HEK293 (cell line): ENCODE data around the gene ZNF521.

Source experiments
- CTCF ChIA-PET: fragments of 350-600 bp; formaldehyde crosslinking; extraction: SDS; loops from one replicate; lab custom pipeline; 2021; ENCODE audit warnings: antibody characterized with exemption; lab: Yijun Ruan, JAX
- POLR2A ChIA-PET: fragments of 300-600 bp; formaldehyde crosslinking; extraction: SDS; loops from one replicate; lab custom pipeline; 2020; ENCODE audit warnings: antibody characterized with exemption, inconsistent platforms; lab: Yijun Ruan, JAX
- H3K27ac ChIP-seq: fragments of 200-500 bp; sonication (Bioruptor generic); 2 replicates; pipeline ENCODE4 v1.5.1; 2014; ENCODE audit warnings: low read depth, low read length, control low read depth, inconsistent platforms; ENCODE audit errors: extremely low read depth
- H3K36me3 ChIP-seq, 2 experiments: fragments of 200-500 bp in 1 of 2; sonication (Bioruptor generic) in 1 of 2; 1 replicate in 1 of 2; 2 replicates in 1 of 2; pipeline ENCODE4 v1.5.1; 2014 to 2017; ENCODE audit warnings: inconsistent platforms in 2 of 2, low read length in 2 of 2; ENCODE audit not compliant: control insufficient read depth in 2 of 2, insufficient read depth in 1 of 2
- H3K4me1 ChIP-seq: fragments of 200-500 bp; sonication (Bioruptor generic); 2 replicates; pipeline ENCODE4 v1.5.1; 2014; ENCODE audit warnings: mild to moderate bottlenecking, low read length, inconsistent platforms; ENCODE audit not compliant: control insufficient read depth, insufficient read depth
- H3K4me3 ChIP-seq: 2 replicates; pipeline ENCODE4 v1.5.1; 2011; ENCODE audit warnings: low read depth, mild to moderate bottlenecking, control low read depth, low read length, moderate library complexity
- H3K9me3 ChIP-seq: fragments of 200-500 bp; sonication (Bioruptor generic); 2 replicates; pipeline ENCODE4 v1.5.1; 2014; ENCODE audit warnings: low read depth, low read length, inconsistent platforms; ENCODE audit not compliant: control insufficient read depth, insufficient read depth
- BCL11B ChIP-seq: fragments of 450-650 bp; formaldehyde crosslinking; IDR thresholded peaks from 2 replicates; pipeline ENCODE4 v1.5.1; 2016; ENCODE audit warnings: low read depth, missing biosample characterization, missing genetic modification characterization
- GLI2 ChIP-seq: fragments of 450-650 bp; formaldehyde crosslinking; IDR thresholded peaks from 2 replicates; pipeline ENCODE4; 2017; ENCODE audit warnings: missing biosample characterization, missing genetic modification characterization, low read depth, borderline replicate concordance
- GLIS2 ChIP-seq: fragments of 450-650 bp; formaldehyde crosslinking; IDR thresholded peaks from 2 replicates; pipeline ENCODE4 v1.5.1; 2016; ENCODE audit warnings: missing biosample characterization, missing genetic modification characterization
- HIC1 ChIP-seq: fragments of 450-650 bp; formaldehyde crosslinking; IDR thresholded peaks from 2 replicates; pipeline ENCODE4 v1.5.1; 2016; ENCODE audit warnings: missing biosample characterization, missing genetic modification characterization
- INSM2 ChIP-seq: fragments of 450-650 bp; formaldehyde crosslinking; IDR thresholded peaks from 2 replicates; pipeline ENCODE4 v1.5.1; 2016; ENCODE audit warnings: missing biosample characterization, missing genetic modification characterization
- KLF17 ChIP-seq: fragments of 450-650 bp; formaldehyde crosslinking; IDR thresholded peaks from 2 replicates; pipeline ENCODE4 v1.5.1; 2016; ENCODE audit warnings: missing biosample characterization, missing genetic modification characterization
- KLF9 ChIP-seq: fragments of 450-650 bp; formaldehyde crosslinking; IDR thresholded peaks from 2 replicates; pipeline ENCODE4 v1.5.1; 2016; ENCODE audit warnings: missing biosample characterization, missing genetic modification characterization, low read depth
- OSR2 ChIP-seq: fragments of 450-650 bp; formaldehyde crosslinking; IDR thresholded peaks from 2 replicates; pipeline ENCODE4 v1.5.1; 2016; ENCODE audit warnings: missing biosample characterization, missing genetic modification characterization
- SETDB1 ChIP-seq: IDR thresholded peaks from one replicate; pipeline ENCODE4 v1.6.1; 2017; ENCODE audit warnings: mild to moderate bottlenecking, low read length, moderate library complexity, mixed read lengths; ENCODE audit not compliant: insufficient read length
- YY1 ChIP-seq: fragments of 450-650 bp; formaldehyde crosslinking; IDR thresholded peaks from 2 replicates; pipeline ENCODE4 v1.5.1; 2018; ENCODE audit warnings: missing biosample characterization, missing genetic modification characterization
- ZBTB21 ChIP-seq: fragments of 450-650 bp; formaldehyde crosslinking; IDR thresholded peaks from 2 replicates; pipeline ENCODE4 v1.5.1; 2017; ENCODE audit warnings: missing biosample characterization, missing genetic modification characterization
- ZBTB26 ChIP-seq: fragments of 450-650 bp; formaldehyde crosslinking; optimal IDR thresholded peaks from 2 replicates; pipeline ENCODE3; 2016; ENCODE audit warnings: missing biosample characterization, mild to moderate bottlenecking, missing genetic modification characterization
- ZFP41 ChIP-seq: fragments of 450-650 bp; formaldehyde crosslinking; IDR thresholded peaks from 2 replicates; pipeline ENCODE4 v1.5.1; 2016; ENCODE audit warnings: missing biosample characterization, missing genetic modification characterization, borderline replicate concordance
- ZNF114 ChIP-seq: fragments of 450-650 bp; formaldehyde crosslinking; IDR thresholded peaks from 2 replicates; pipeline ENCODE4 v1.5.0; 2017; ENCODE audit warnings: missing biosample characterization, missing genetic modification characterization
- ZNF155 ChIP-seq: fragments of 450-650 bp; formaldehyde crosslinking; IDR thresholded peaks from 2 replicates; pipeline ENCODE4 v1.5.1; 2016; ENCODE audit warnings: missing biosample characterization, missing genetic modification characterization
- ZNF184 ChIP-seq: fragments of 450-650 bp; IDR thresholded peaks from 2 replicates; pipeline ENCODE4 v1.5.1; 2018; ENCODE audit warnings: missing biosample characterization, mild to moderate bottlenecking, missing genetic modification characterization
- ZNF266 ChIP-seq: fragments of 450-650 bp; formaldehyde crosslinking; IDR thresholded peaks from 2 replicates; pipeline ENCODE4 v1.5.1; 2016; ENCODE audit warnings: missing biosample characterization, missing genetic modification characterization, low read depth
- ZNF391 ChIP-seq: fragments of 450-650 bp; formaldehyde crosslinking; IDR thresholded peaks from 2 replicates; pipeline ENCODE4 v1.5.1; 2016; ENCODE audit warnings: low read depth, missing biosample characterization, missing genetic modification characterization, borderline replicate concordance
- ZNF404 ChIP-seq: fragments of 450-650 bp; formaldehyde crosslinking; IDR thresholded peaks from 2 replicates; pipeline ENCODE4 v1.5.1; 2017; ENCODE audit warnings: missing biosample characterization, missing genetic modification characterization
- ZNF473 ChIP-seq: fragments of 450-650 bp; formaldehyde crosslinking; IDR thresholded peaks from 2 replicates; pipeline ENCODE4 v1.5.1; 2017; ENCODE audit warnings: missing biosample characterization, missing genetic modification characterization
- ZNF530 ChIP-seq: fragments of 450-650 bp; formaldehyde crosslinking; IDR thresholded peaks from 2 replicates; pipeline ENCODE4 v1.5.1; 2016; ENCODE audit warnings: low read depth, missing biosample characterization, missing genetic modification characterization
- ZNF544 ChIP-seq: fragments of 450-650 bp; formaldehyde crosslinking; IDR thresholded peaks from 2 replicates; pipeline ENCODE4 v1.5.0; 2017; ENCODE audit warnings: missing biosample characterization, missing genetic modification characterization
- ZNF548 ChIP-seq: fragments of 450-650 bp; formaldehyde crosslinking; IDR thresholded peaks from 2 replicates; pipeline ENCODE4 v1.5.1; 2016; ENCODE audit warnings: missing biosample characterization, missing genetic modification characterization
- ZNF600 ChIP-seq: fragments of 450-650 bp; formaldehyde crosslinking; IDR thresholded peaks from 2 replicates; pipeline ENCODE4 v1.5.1; 2016; ENCODE audit warnings: missing biosample characterization, missing genetic modification characterization
- TF ChIP-seq, protein P1 (sequence below): fragments of 450-650 bp; formaldehyde crosslinking; IDR thresholded peaks from 2 replicates; pipeline ENCODE4 v1.5.1; 2016; ENCODE audit warnings: missing biosample characterization, missing genetic modification characterization
- TF ChIP-seq, protein P2 (sequence below): fragments of 450-650 bp; formaldehyde crosslinking; IDR thresholded peaks from 2 replicates; pipeline ENCODE4 v1.5.1; 2017; ENCODE audit warnings: missing biosample characterization, missing genetic modification characterization

The ZNF521 gene

GRCh38 chr18:25190472-25190871, 161.5 kb downstream of the ZNF521 start:
- Histone ChIP-seq H3K4me3 (no peak overlapping the region), H3K9me3 (no peaks in the 10 kb centered on the region), H3K4me1 (no peaks in the 10 kb centered on the region)
- TF ChIP-seq OSR2 (tag by site-specific recombination) (no peak), KLF17 (no peak), INSM2 (tag by site-specific recombination) (no peak), ZNF114 (no peak), ZNF184 (no peak), YY1 (tag by site-specific recombination) (no peak), ZNF548 (no peak), GLIS2 (tag by site-specific recombination) (no peak), ZBTB21 (tag by site-specific recombination) (no peak), ZNF391 (no peak), ZNF600 (tag by site-specific recombination) (no peak), KLF9 (no peak), BCL11B (tag by site-specific recombination) (no peak), ZNF473 (tag by site-specific recombination) (no peak), ZFP41 (no peak)
- TF ChIP-seq, protein P1, sequence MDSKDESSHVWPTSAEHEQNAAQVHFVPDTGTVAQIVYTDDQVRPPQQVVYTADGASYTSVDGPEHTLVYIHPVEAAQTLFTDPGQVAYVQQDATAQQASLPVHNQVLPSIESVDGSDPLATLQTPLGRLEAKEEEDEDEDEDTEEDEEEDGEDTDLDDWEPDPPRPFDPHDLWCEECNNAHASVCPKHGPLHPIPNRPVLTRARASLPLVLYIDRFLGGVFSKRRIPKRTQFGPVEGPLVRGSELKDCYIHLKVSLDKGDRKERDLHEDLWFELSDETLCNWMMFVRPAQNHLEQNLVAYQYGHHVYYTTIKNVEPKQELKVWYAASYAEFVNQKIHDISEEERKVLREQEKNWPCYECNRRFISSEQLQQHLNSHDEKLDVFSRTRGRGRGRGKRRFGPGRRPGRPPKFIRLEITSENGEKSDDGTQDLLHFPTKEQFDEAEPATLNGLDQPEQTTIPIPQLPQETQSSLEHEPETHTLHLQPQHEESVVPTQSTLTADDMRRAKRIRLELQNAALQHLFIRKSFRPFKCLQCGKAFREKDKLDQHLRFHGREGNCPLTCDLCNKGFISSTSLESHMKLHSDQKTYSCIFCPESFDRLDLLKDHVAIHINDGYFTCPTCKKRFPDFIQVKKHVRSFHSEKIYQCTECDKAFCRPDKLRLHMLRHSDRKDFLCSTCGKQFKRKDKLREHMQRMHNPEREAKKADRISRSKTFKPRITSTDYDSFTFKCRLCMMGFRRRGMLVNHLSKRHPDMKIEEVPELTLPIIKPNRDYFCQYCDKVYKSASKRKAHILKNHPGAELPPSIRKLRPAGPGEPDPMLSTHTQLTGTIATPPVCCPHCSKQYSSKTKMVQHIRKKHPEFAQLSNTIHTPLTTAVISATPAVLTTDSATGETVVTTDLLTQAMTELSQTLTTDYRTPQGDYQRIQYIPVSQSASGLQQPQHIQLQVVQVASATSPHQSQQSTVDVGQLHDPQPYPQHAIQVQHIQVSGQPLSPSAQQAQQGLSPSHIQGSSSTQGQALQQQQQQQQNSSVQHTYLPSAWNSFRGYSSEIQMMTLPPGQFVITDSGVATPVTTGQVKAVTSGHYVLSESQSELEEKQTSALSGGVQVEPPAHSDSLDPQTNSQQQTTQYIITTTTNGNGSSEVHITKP (tag by site-specific recombination) = no peak
- TF ChIP-seq, protein P2, sequence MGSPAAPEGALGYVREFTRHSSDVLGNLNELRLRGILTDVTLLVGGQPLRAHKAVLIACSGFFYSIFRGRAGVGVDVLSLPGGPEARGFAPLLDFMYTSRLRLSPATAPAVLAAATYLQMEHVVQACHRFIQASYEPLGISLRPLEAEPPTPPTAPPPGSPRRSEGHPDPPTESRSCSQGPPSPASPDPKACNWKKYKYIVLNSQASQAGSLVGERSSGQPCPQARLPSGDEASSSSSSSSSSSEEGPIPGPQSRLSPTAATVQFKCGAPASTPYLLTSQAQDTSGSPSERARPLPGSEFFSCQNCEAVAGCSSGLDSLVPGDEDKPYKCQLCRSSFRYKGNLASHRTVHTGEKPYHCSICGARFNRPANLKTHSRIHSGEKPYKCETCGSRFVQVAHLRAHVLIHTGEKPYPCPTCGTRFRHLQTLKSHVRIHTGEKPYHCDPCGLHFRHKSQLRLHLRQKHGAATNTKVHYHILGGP = no peak
- TF ChIP-seq, all 188 proteins: peak for 0
- H3K36me3 ChIP-seq = no peaks in the 10 kb centered on the region
- POLR2A ChIA-PET = no interaction called here
- CTCF ChIA-PET = interaction anchor here (0.6 kb wide), 1 partner anchor 36 kb away, joined by 3 read pairs; no protein-coding TSS in a partner anchor
- H3K27ac ChIP-seq = no peak overlapping the region

- H3K36me3 ChIP-seq = no peaks in the 10 kb centered on the region
- no peak overlapping the region for H3K4me3 ChIP-seq
- ChIA-PET CTCF (no interaction called here), POLR2A (no interaction called here)
- H3K27ac ChIP-seq = no peak overlapping the region
- TF ChIP-seq GLI2 (tag by site-specific recombination) (no peak), ZNF530 (tag by site-specific recombination) (no peak), ZBTB26 (tag by site-specific recombination) (no peak), ZNF266 (tag by site-specific recombination) (no peak), HIC1 (tag by site-specific recombination) (no peak), ZNF544 (tag by site-specific recombination) (no peak), SETDB1 (no peak), ZNF155 (tag by site-specific recombination) (no peak), ZNF404 (tag by site-specific recombination) (no peak)
- H3K9me3 ChIP-seq = no peaks in the 10 kb centered on the region
- H3K4me1 ChIP-seq = no peaks in the 10 kb centered on the region
Observed at GRCh38 chr18:25189391-25190185, 162.4 kb downstream of the ZNF521 start.
